ENCODE data around the gene ST3GAL5.
A peak's percentile ranks its signal among the peaks of the same experiment; 100 is the strongest.
"Not testable (repeated sequence)": the region's sequence is repeated elsewhere in the genome, so short reads cannot be mapped to it uniquely, and the experiment has no call there.

ST3GAL5 gene

GRCh38 chr2:85888684-85889626 lies at the start of gene ST3GAL5:
Gene ST3GAL5 (minus strand): TSS chr2:85888990. CDS start chr2:85888905, 85 bp downstream.
- DNase-seq (ENCODE audit: low read depth in 4 of 4, low spot score in 1 of 4), result peak; percentile 80 to 94 (median 90)

GRCh38 chr2:85938456-85938855 lies 49.7 kb upstream of the ST3GAL5 start:
- no peak for DNase-seq (ENCODE audit: low read depth in 4 of 4, low spot score in 1 of 4)

GRCh38 chr2:85937069-85937439 lies 48.3 kb upstream of the ST3GAL5 start:
- DNase-seq (ENCODE audit: low read depth in 4 of 4, low spot score in 1 of 4), result no peak

GRCh38 chr2:85936421-85937068 lies 47.8 kb upstream of the ST3GAL5 start:
- no peak for DNase-seq (ENCODE audit: low read depth in 4 of 4, low spot score in 1 of 4)

- DNase-seq (ENCODE audit: low read depth in 4 of 4, low spot score in 1 of 4), result no peak
Observed at GRCh38 chr2:85935746-85936208, 47.0 kb upstream of the ST3GAL5 start.

- no peak for DNase-seq (ENCODE audit: low read depth in 4 of 4, low spot score in 1 of 4)
Observed at GRCh38 chr2:85935170-85935745, 46.5 kb upstream of the ST3GAL5 start.

- DNase-seq (ENCODE audit: low read depth in 4 of 4, low spot score in 1 of 4), result no peak
Observed at GRCh38 chr2:85933753-85934594, 45.2 kb upstream of the ST3GAL5 start.

GRCh38 chr2:85931151-85931550 lies 42.4 kb upstream of the ST3GAL5 start:
- DNase-seq (ENCODE audit: low read depth in 4 of 4, low spot score in 1 of 4), result not testable (repeated sequence)

- no peak for DNase-seq (ENCODE audit: low read depth in 4 of 4, low spot score in 1 of 4)
Observed at GRCh38 chr2:85930129-85931124, 41.6 kb upstream of the ST3GAL5 start.

GRCh38 chr2:85929096-85930050 lies 40.6 kb upstream of the ST3GAL5 start:
- DNase-seq (ENCODE audit: low read depth in 4 of 4, low spot score in 1 of 4), result no peak

- no peak for DNase-seq (ENCODE audit: low read depth in 4 of 4, low spot score in 1 of 4)
Observed at GRCh38 chr2:85926931-85927661, 38.3 kb upstream of the ST3GAL5 start.

GRCh38 chr2:85926526-85926925 lies 37.7 kb upstream of the ST3GAL5 start:
- no peak for DNase-seq (ENCODE audit: low read depth in 4 of 4, low spot score in 1 of 4)

- no peak for DNase-seq (ENCODE audit: low read depth in 4 of 4, low spot score in 1 of 4)
Observed at GRCh38 chr2:85925216-85925671, 36.5 kb upstream of the ST3GAL5 start.

- DNase-seq (ENCODE audit: low read depth in 4 of 4, low spot score in 1 of 4), result no peak
Observed at GRCh38 chr2:85924522-85924921, 35.7 kb upstream of the ST3GAL5 start.

GRCh38 chr2:85922199-85922598 lies 33.4 kb upstream of the ST3GAL5 start:
- DNase-seq (ENCODE audit: low read depth in 4 of 4, low spot score in 1 of 4), result no peak

- no peak for DNase-seq (ENCODE audit: low read depth in 4 of 4, low spot score in 1 of 4)
Observed at GRCh38 chr2:85921659-85922058, 32.9 kb upstream of the ST3GAL5 start.

GRCh38 chr2:85920810-85921545 lies 32.2 kb upstream of the ST3GAL5 start:
- no peak for DNase-seq (ENCODE audit: low read depth in 4 of 4, low spot score in 1 of 4)

Data from stimulated activated CD4-positive, alpha-beta T cell treated with anti-CD3 and anti-CD28 coated beads, Interleukin-1b, Interleukin-23, amount 100 ng/mL, for 24 hours (primary cell).